ENCODE data around the gene GP1BA.

GP1BA gene

GRCh38 chr17:4896332-4897197, 35.5 kb upstream of the GP1BA start:
- Histone ChIP-seq H3K4me1 (ENCODE audit: control insufficient read depth, insufficient read depth, low read length) (peaks cover 2% of the 10 kb centered on the region), H3K27me3 (ENCODE audit: control insufficient read depth, insufficient read depth, low read length) (no peaks in the 10 kb centered on the region), H3K4me3 (ENCODE audit: low read depth, low read length) (no peak overlapping the region), H3K9me3 (ENCODE audit: control insufficient read depth, insufficient read depth, low read length) (no peaks in the 10 kb centered on the region), H3K36me3 (ENCODE audit: control insufficient read depth, insufficient read depth, low read length) (peaks cover 41% of the 10 kb centered on the region), H3K9ac (ENCODE audit: low read depth, low read length) (no peak overlapping the region)

GRCh38 chr17:4897198-4897687, 34.8 kb upstream of the GP1BA start:
- Histone ChIP-seq H3K4me1 (ENCODE audit: control insufficient read depth, insufficient read depth, low read length) (peaks cover 2% of the 10 kb centered on the region), H3K27me3 (ENCODE audit: control insufficient read depth, insufficient read depth, low read length) (no peaks in the 10 kb centered on the region), H3K4me3 (ENCODE audit: low read depth, low read length) (no peak overlapping the region), H3K9ac (ENCODE audit: low read depth, low read length) (no peak overlapping the region), H3K36me3 (ENCODE audit: control insufficient read depth, insufficient read depth, low read length) (peaks cover 40% of the 10 kb centered on the region), H3K9me3 (ENCODE audit: control insufficient read depth, insufficient read depth, low read length) (no peaks in the 10 kb centered on the region)

- Histone ChIP-seq H3K9me3 (ENCODE audit: control insufficient read depth, insufficient read depth, low read length) (no peaks in the 10 kb centered on the region), H3K36me3 (ENCODE audit: control insufficient read depth, insufficient read depth, low read length) (peaks cover 35% of the 10 kb centered on the region), H3K4me3 (ENCODE audit: low read depth, low read length) (no peak overlapping the region), H3K9ac (ENCODE audit: low read depth, low read length) (no peak overlapping the region), H3K4me1 (ENCODE audit: control insufficient read depth, insufficient read depth, low read length) (peaks cover 2% of the 10 kb centered on the region), H3K27me3 (ENCODE audit: control insufficient read depth, insufficient read depth, low read length) (no peaks in the 10 kb centered on the region)
Measured at GRCh38 chr17:4897785-4898184, 34.3 kb upstream of the GP1BA start.

GRCh38 chr17:4898351-4898750, 33.7 kb upstream of the GP1BA start:
- Histone ChIP-seq H3K4me1 (ENCODE audit: control insufficient read depth, insufficient read depth, low read length) (peaks cover 4% of the 10 kb centered on the region), H3K9ac (ENCODE audit: low read depth, low read length) (peak overlapping the region; percentile 73), H3K4me3 (ENCODE audit: low read depth, low read length) (peak overlapping the region; percentile 92)

GRCh38 chr17:4898927-4899326, 33.1 kb upstream of the GP1BA start:
- Histone ChIP-seq H3K4me1 (ENCODE audit: control insufficient read depth, insufficient read depth, low read length) (peaks cover 7% of the 10 kb centered on the region), H3K4me3 (ENCODE audit: low read depth, low read length) (peak overlapping the region; percentile 92), H3K27me3 (ENCODE audit: control insufficient read depth, insufficient read depth, low read length) (no peaks in the 10 kb centered on the region), H3K36me3 (ENCODE audit: control insufficient read depth, insufficient read depth, low read length) (peaks cover 25% of the 10 kb centered on the region), H3K9ac (ENCODE audit: low read depth, low read length) (peak overlapping the region; percentile 73), H3K9me3 (ENCODE audit: control insufficient read depth, insufficient read depth, low read length) (no peaks in the 10 kb centered on the region)

More at GRCh38 chr17:4898351-4898750, 33.7 kb upstream of the GP1BA start:
- peaks cover 31% of the 10 kb centered on the region for H3K36me3 ChIP-seq (ENCODE audit: control insufficient read depth, insufficient read depth, low read length)
- H3K27me3 ChIP-seq (ENCODE audit: control insufficient read depth, insufficient read depth, low read length): no peaks in the 10 kb centered on the region
- H3K9me3 ChIP-seq (ENCODE audit: control insufficient read depth, insufficient read depth, low read length): no peaks in the 10 kb centered on the region

- H3K27me3 ChIP-seq (ENCODE audit: control insufficient read depth, insufficient read depth, low read length): no peaks in the 10 kb centered on the region
- peak within 1 kb of the TSS; percentile 73 for H3K9ac ChIP-seq (ENCODE audit: low read depth, low read length)
- H3K4me1 ChIP-seq (ENCODE audit: control insufficient read depth, insufficient read depth, low read length): peaks cover 7% of the 10 kb centered on the region
- H3K4me3 ChIP-seq (ENCODE audit: low read depth, low read length): peak within 1 kb of the TSS; percentile 92
- H3K9me3 ChIP-seq (ENCODE audit: control insufficient read depth, insufficient read depth, low read length): no peaks in the 10 kb centered on the region
- H3K36me3 ChIP-seq (ENCODE audit: control insufficient read depth, insufficient read depth, low read length): peaks cover 19% of the 10 kb centered on the region
Measured at GRCh38 chr17:4899341-4900230, 32.5 kb upstream of the GP1BA start, which contains the start of gene C17orf107. Gene C17orf107, plus strand, starts transcription at chr17:4899536. Its CDS starts 227 bp downstream, at chr17:4899763.

- H3K36me3 ChIP-seq (ENCODE audit: control insufficient read depth, insufficient read depth, low read length): peaks cover 11% of the 10 kb centered on the region
- peaks cover 7% of the 10 kb centered on the region for H3K4me1 ChIP-seq (ENCODE audit: control insufficient read depth, insufficient read depth, low read length)
- no peaks in the 10 kb centered on the region for H3K27me3 ChIP-seq (ENCODE audit: control insufficient read depth, insufficient read depth, low read length)
- H3K9me3 ChIP-seq (ENCODE audit: control insufficient read depth, insufficient read depth, low read length): no peaks in the 10 kb centered on the region
- peak overlapping the region; percentile 66 for H3K9ac ChIP-seq (ENCODE audit: low read depth, low read length)
- H3K4me3 ChIP-seq (ENCODE audit: low read depth, low read length): peak overlapping the region; percentile 92
Measured at GRCh38 chr17:4900231-4901107, 31.6 kb upstream of the GP1BA start.

- Histone ChIP-seq H3K27me3 (ENCODE audit: control insufficient read depth, insufficient read depth, low read length) (no peaks in the 10 kb centered on the region), H3K4me1 (ENCODE audit: control insufficient read depth, insufficient read depth, low read length) (peaks cover 7% of the 10 kb centered on the region), H3K4me3 (ENCODE audit: low read depth, low read length) (peak overlapping the region; percentile 92), H3K9ac (ENCODE audit: low read depth, low read length) (no peak overlapping the region), H3K9me3 (ENCODE audit: control insufficient read depth, insufficient read depth, low read length) (no peaks in the 10 kb centered on the region), H3K36me3 (ENCODE audit: control insufficient read depth, insufficient read depth, low read length) (peaks cover 11% of the 10 kb centered on the region)
Measured at GRCh38 chr17:4901108-4901647, 30.9 kb upstream of the GP1BA start.

- Histone ChIP-seq H3K36me3 (ENCODE audit: control insufficient read depth, insufficient read depth, low read length) (peaks cover 5% of the 10 kb centered on the region), H3K4me1 (ENCODE audit: control insufficient read depth, insufficient read depth, low read length) (peaks cover 7% of the 10 kb centered on the region), H3K27me3 (ENCODE audit: control insufficient read depth, insufficient read depth, low read length) (no peaks in the 10 kb centered on the region), H3K4me3 (ENCODE audit: low read depth, low read length) (no peak overlapping the region), H3K9me3 (ENCODE audit: control insufficient read depth, insufficient read depth, low read length) (no peaks in the 10 kb centered on the region), H3K9ac (ENCODE audit: low read depth, low read length) (no peak overlapping the region)
Measured at GRCh38 chr17:4901648-4902344, 30.3 kb upstream of the GP1BA start.

- Histone ChIP-seq H3K9ac (ENCODE audit: low read depth, low read length) (no peak overlapping the region), H3K27me3 (ENCODE audit: control insufficient read depth, insufficient read depth, low read length) (no peaks in the 10 kb centered on the region), H3K36me3 (ENCODE audit: control insufficient read depth, insufficient read depth, low read length) (peaks cover 3% of the 10 kb centered on the region), H3K4me3 (ENCODE audit: low read depth, low read length) (no peak overlapping the region), H3K9me3 (ENCODE audit: control insufficient read depth, insufficient read depth, low read length) (no peaks in the 10 kb centered on the region), H3K4me1 (ENCODE audit: control insufficient read depth, insufficient read depth, low read length) (peaks cover 7% of the 10 kb centered on the region)
Measured at GRCh38 chr17:4902540-4902939, 29.5 kb upstream of the GP1BA start.

All from iPS-15b (cell line).